Hematopoietic multipotent progenitor cell (in vitro differentiated cells): ENCODE data around the gene KAT8. TPM values are rescaled to one million over a fixed set of nuclear protein-coding genes. Genes with fewer than 3 reads are reported as not detected.
A peak's percentile ranks its signal among the peaks of the same experiment; 100 is the strongest.

Source experiments
- DNase-seq, 3 donors: peaks; one replicate each; pipeline ENCODE4 v3.0.0-alpha.2; 2011 to 2015; ENCODE audit warnings: low read depth in 2 of 3, low spot score in 2 of 3
- total RNA-seq: library from RNA; depleted of rRNA; stranded (reverse); fragments of >200 nt; gene quantifications from one replicate; pipeline ENCODE4 v1.2.3, GENCODE V29; 2012

KAT8 gene
- total RNA-seq: 78.9 TPM

- DNase-seq: peak; percentile 91 to 99 (median 98)
Observed at GRCh38 chr16:31117384-31118222, at the start of gene KAT8. Gene KAT8, plus strand, starts transcription at chr16:31117664. Its CDS starts 18 bp downstream, at chr16:31117682.

GRCh38 chr16:31071861-31072260 is 45.6 kb upstream of the KAT8 start:
- DNase-seq: no peak

- no peak for DNase-seq
Observed at GRCh38 chr16:31072540-31073141, 44.8 kb upstream of the KAT8 start.

DNA sequence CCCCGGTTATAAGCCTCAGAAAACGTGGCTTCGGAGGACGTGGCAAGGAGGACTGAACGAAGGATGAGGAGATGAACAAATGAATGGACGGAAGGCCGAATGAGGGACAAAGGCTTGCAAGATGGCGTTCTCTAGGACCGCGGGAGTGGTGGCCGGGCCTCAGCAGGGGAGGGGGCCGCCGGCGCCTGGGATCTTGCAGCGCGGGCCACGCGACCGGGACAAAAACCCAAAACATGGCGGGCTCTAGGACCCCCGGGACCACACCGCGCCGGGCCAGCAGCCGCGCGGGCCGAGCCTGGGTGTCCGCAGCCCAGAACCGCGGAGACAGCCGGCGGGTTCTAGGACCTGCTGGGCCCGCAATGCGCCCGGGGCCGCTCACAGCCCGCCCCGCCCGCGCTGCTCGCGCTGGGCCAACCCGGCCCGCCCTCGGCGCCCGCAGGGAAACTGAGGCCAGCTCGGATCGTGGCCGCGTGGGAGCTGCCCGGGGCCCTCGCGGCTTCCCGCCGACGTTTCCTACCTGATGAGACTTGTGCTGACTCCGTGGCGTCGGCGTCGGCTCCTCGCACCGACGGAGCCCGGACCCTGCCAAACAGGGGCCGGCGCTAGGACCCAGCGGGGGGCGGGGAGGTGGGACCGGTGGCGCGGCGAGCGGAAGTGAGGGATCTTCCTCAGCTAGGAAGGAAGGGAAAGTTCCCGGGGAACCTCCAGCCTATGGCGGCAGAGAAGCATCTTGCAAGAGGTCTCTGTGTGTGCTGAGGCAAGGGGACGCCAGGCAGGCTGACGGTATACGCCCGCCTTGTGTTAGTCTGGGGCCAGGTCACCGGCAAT is 44.1 kb upstream of the KAT8 start:
- DNase-seq: peak; percentile 71 to 86 (median 84)

GRCh38 chr16:31073970-31074813 is 43.3 kb upstream of the KAT8 start, which contains the start of the genes ZNF646 and ZNF668:
Gene ZNF646, plus strand, starts transcription at chr16:31074422. Its CDS starts 1,903 bp downstream, at chr16:31076325.
Gene ZNF668, minus strand, starts transcription at chr16:31074240. Its CDS starts 9,781 bp downstream, at chr16:31064459.
- DNase-seq: peak; percentile 88 to 100 (median 99)

GRCh38 chr16:31074814-31075183 is 42.7 kb upstream of the KAT8 start:
- no peak for DNase-seq

DNA sequence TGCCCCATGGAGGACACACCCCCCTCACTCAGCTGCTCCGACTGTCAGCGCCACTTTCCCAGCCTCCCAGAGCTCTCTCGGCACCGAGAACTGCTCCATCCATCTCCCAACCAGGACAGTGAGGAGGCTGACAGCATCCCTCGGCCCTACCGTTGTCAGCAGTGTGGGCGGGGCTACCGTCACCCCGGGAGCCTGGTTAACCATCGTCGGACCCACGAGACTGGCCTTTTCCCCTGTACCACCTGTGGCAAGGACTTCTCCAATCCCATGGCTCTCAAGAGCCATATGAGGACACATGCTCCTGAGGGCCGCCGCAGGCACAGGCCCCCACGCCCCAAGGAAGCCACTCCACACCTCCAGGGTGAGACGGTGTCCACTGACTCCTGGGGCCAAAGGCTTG is 41.1 kb upstream of the KAT8 start:
- DNase-seq: no peak

GRCh38 chr16:31077024-31077423 is 40.4 kb upstream of the KAT8 start:
- DNase-seq: no peak

GRCh38 chr16:31077592-31078396 is 39.7 kb upstream of the KAT8 start:
- DNase-seq: no peak

DNA sequence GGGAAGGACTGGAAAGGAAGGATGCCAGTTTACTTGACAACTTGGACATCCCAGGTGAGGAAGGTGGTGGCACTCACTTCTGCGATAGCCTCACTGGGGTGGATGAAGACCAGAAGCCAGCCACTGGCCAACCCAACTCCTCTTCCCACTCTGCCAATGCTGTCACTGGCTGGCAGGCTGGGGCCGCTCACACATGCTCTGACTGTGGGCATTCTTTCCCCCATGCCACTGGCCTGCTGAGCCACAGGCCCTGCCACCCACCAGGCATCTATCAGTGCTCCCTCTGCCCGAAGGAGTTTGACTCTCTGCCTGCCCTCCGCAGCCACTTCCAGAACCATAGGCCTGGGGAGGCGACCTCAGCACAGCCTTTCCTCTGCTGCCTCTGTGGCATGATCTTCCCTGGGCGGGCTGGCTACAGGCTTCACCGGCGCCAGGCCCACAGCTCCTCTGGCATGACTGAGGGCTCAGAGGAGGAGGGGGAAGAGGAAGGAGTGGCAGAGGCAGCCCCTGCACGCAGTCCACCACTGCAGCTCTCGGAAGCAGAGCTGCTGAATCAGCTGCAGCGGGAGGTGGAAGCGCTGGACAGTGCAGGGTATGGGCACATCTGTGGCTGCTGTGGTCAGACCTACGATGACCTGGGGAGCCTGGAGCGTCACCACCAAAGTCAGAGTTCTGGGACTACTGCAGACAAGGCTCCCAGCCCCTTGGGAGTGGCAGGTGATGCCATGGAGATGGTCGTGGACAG is 38.7 kb upstream of the KAT8 start:
- no peak for DNase-seq

DNA sequence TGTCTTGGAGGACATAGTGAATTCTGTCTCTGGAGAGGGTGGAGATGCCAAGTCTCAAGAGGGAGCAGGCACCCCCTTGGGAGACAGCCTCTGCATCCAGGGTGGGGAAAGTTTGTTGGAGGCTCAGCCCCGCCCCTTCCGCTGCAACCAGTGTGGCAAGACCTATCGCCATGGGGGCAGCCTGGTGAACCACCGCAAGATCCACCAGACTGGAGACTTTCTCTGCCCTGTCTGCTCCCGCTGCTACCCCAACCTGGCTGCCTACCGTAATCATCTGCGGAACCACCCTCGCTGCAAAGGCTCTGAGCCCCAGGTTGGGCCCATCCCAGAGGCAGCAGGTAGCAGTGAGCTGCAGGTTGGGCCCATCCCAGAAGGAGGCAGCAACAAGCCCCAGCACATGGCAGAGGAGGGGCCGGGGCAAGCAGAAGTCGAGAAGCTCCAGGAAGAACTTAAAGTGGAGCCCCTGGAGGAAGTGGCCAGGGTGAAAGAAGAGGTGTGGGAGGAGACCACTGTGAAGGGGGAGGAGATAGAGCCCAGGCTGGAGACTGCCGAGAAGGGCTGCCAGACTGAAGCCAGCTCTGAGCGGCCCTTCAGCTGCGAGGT is 38.0 kb upstream of the KAT8 start:
- no peak for DNase-seq

- DNase-seq: no peak
Observed at GRCh38 chr16:31080035-31080629, 37.3 kb upstream of the KAT8 start.

DNA sequence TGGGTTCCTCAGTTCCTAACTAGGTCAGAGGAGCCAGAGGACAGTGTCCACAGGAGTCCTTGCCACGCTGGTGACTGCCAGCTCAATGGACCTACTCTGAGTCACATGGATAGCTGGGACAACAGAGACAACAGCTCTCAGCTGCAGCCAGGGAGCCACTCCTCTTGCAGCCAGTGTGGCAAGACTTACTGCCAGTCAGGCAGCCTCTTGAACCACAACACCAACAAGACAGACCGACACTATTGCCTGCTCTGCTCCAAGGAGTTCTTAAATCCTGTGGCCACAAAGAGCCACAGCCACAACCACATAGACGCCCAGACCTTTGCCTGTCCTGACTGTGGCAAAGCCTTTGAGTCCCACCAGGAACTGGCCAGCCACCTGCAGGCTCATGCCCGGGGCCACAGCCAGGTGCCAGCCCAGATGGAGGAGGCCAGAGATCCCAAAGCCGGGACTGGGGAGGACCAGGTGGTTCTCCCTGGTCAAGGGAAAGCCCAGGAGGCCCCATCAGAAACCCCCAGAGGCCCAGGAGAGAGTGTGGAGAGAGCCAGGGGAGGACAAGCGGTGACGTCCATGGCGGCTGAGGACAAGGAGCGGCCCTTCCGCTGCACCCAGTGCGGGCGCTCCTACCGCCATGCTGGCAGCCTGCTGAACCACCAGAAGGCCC is 36.6 kb upstream of the KAT8 start:
- no peak for DNase-seq

GRCh38 chr16:31081428-31082351 is 35.8 kb upstream of the KAT8 start:
- DNase-seq: no peak

GRCh38 chr16:31082368-31083045 is 35.0 kb upstream of the KAT8 start:
- DNase-seq: no peak

DNA sequence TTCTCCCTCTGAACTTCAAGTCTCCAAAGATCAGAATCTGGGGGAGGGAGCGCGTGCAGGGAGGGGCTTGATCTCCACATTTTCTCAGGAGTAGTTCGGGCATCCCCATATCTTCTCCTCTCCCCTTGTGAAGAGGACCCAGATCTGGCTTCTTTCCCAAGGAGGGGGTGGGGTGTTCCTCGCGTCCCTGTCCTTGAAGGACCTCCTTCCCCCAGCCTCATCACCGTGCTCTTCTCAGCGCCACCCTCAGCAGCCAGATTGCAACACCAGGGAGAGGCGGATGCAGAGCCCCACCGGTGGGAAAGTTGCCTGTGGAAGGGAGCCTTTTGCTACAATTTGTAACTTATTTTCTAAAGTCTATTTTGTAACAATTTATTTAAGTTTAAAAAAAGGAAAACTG is 34.4 kb upstream of the KAT8 start:
- no peak for DNase-seq
